Measurements from ENCODE around the gene SH2D5. TPM values are rescaled to one million over a fixed set of nuclear protein-coding genes. Genes with fewer than 3 reads are reported as not detected.

Gene SH2D5
- total RNA-seq, 1 experiment from 2014 or later: 8.7 TPM

GRCh38 chr1:20683614-20684013 is 48.9 kb downstream of the SH2D5 start:
- no peaks in the 10 kb centered on the region for H3K27me3 ChIP-seq (ENCODE audit: insufficient read depth, low read length)
- no peaks in the 10 kb centered on the region for H3K23me2 ChIP-seq (ENCODE audit: insufficient read length, low read depth, low read length, poor library complexity, severe bottlenecking)
- H3K18ac ChIP-seq (ENCODE audit: insufficient read length, low read depth, low read length): no peak overlapping the region
- no peak overlapping the region for H3K4me2 ChIP-seq (ENCODE audit: insufficient read depth, insufficient read length, low read length)
- H3K27ac ChIP-seq (ENCODE audit: insufficient read length, low read depth, low read length): no peak overlapping the region
- Mint-ChIP-seq H3K4me3 (no peak overlapping the region), H3K4me1 (peaks cover 3% of the 10 kb centered on the region in 2 experiments; a peak in 2 of 4 replicates), H3K9me3 (no peaks in the 10 kb centered on the region), H3K27me3 (ENCODE audit: low read depth) (no peaks in the 10 kb centered on the region; the same call in 1 of the 2 replicates), H3K36me3 (ENCODE audit: insufficient read depth in 1 of 3, low read depth in 3 of 3) (peaks cover 0 to 25% (median 6%) of the 10 kb centered on the region in 3 experiments), H3K27ac (no peak overlapping the region; a peak in 1 of 7 replicates)
- no peak overlapping the region for H3K4ac ChIP-seq (ENCODE audit: low read depth, low read length)
- no peaks in the 10 kb centered on the region for H3K79me1 ChIP-seq (ENCODE audit: insufficient read depth, low read depth, low read length, poor library complexity, severe bottlenecking)
- H3K9ac ChIP-seq (ENCODE audit: extremely low read depth, insufficient read length, low read length): no peak overlapping the region
- H3K14ac ChIP-seq (ENCODE audit: insufficient read depth, low read length): no peak overlapping the region
- no peak for TF ChIP-seq CTCF (conservative IDR thresholded peaks at IDR 0.05)
- no peaks in the 10 kb centered on the region for H3K9me3 ChIP-seq (ENCODE audit: control insufficient read depth, low read depth, low read length)
- no peak overlapping the region for H2BK12ac ChIP-seq (ENCODE audit: insufficient read length, low read depth, low read length)
- H2BK5ac ChIP-seq (ENCODE audit: insufficient read length, low read length): no peak overlapping the region
- H3K4me1 ChIP-seq (ENCODE audit: insufficient read depth, low read length): no peaks in the 10 kb centered on the region
- H2AFZ ChIP-seq (ENCODE audit: low read length): no peak overlapping the region
- H3K79me2 ChIP-seq (ENCODE audit: insufficient read depth, low read length): no peaks in the 10 kb centered on the region
- H2BK15ac ChIP-seq (ENCODE audit: low read depth, low read length): no peak overlapping the region
- no CpG with 5 or more reads among the region's 10 CpGs for WGBS (ENCODE audit: extremely low coverage, insufficient read length, low lambda C conversion rate)
- H4K8ac ChIP-seq (replicated peaks; ENCODE audit: insufficient read length, low read depth, low read length): no peak overlapping the region
- no peak overlapping the region for H2AK5ac ChIP-seq (ENCODE audit: insufficient read length, low read length)
- no peak overlapping the region for H2BK120ac ChIP-seq (ENCODE audit: low read depth, low read length, poor library complexity, severe bottlenecking)
- H3K56ac ChIP-seq (ENCODE audit: insufficient read length, low read depth, low read length): no peak overlapping the region
- H4K5ac ChIP-seq (ENCODE audit: insufficient read length, low read depth, low read length): no peak overlapping the region
- H3K23ac ChIP-seq (ENCODE audit: insufficient read length, low read depth, low read length): no peak overlapping the region
- no peak overlapping the region for H4K91ac ChIP-seq (ENCODE audit: insufficient read length, low read depth, low read length)
- H3T11ph ChIP-seq (ENCODE audit: low read length): no peak overlapping the region
- no peak for DNase-seq
- no peak overlapping the region for H2BK20ac ChIP-seq (ENCODE audit: low read depth, low read length, poor library complexity, severe bottlenecking)
- H4K20me1 ChIP-seq (ENCODE audit: control insufficient read depth, insufficient read depth, insufficient read length): no peaks in the 10 kb centered on the region

Measured in H9 (cell line).